GM21515 (cell line): ENCODE data around the gene ALDH1A1.

Source experiments
- ATAC-seq: cut with Tn5 transposase; IDR thresholded peaks from one replicate; pipeline ENCODE4 v1.9.1; 2021; ENCODE audit not compliant: unreplicated experiment

ALDH1A1 gene

DNA sequence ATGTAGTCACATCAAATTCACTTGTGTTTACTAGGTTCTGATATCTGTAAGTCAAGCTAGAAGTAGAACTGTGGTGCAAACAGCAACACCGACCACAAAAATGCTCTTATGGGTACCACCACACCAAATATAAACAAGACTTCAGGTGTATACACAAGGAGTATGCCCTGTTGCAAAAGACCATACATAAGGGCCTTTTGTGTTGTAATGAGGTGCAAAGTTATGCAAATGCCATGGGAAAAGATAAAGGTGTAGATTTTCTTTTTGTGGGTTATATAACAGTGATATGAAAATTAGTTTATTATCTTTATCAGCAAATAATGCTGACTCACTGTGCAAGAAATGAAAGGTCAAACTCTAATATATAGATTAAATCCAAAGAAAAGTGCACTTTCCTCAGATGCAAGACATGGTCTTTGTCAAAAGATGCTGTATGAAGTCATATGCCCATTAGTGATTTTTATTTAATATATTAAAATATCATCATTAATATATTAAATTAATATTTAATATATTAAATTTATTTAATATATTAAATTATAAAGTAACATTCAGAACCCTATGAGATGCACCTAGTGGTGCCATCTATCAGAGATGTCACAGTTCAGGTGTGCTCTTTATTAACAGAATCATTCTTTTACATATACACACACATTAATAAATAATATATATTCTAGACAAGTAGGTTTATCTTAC is 26.7 kb upstream of the ALDH1A1 start:
- no peak for ATAC-seq

DNA sequence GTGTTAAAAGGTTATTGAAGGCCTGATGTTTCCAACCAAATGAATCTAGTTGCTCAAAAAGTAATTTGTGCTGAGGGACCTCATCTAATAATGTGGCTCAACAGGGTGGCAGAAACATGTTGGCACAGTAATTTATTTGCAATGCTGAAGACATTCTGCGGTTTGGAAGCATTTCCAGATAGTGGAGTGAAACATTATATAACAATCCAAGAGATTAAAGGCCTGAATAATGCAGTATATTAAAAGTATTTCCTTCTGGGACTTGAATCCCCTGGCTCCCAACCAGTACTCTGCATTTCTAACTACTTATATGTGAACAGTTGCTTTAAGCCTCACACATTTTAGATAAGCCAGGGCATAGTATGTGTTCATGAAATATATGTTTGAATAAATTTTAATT is 25.9 kb upstream of the ALDH1A1 start:
- ATAC-seq, result no peak

DNA sequence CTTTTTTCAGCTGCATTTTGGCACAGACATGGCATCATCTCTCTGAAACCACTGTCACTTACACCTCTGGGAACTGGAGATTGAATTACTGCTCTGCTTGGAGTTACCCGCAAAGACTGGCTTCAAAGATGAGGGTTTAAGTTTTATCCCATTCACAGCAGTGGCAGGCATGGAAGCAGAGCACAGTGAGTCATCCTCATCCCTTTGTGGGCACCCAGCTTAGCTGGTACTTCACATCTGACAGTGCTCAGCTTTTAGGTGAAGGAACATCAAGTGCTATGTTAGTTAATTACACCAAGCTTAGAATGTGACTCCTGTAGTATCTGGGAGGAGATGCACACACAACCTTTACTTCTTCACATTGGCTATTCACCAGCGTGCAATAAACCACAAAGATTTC is 24.8 kb upstream of the ALDH1A1 start:
- ATAC-seq, result no peak

DNA sequence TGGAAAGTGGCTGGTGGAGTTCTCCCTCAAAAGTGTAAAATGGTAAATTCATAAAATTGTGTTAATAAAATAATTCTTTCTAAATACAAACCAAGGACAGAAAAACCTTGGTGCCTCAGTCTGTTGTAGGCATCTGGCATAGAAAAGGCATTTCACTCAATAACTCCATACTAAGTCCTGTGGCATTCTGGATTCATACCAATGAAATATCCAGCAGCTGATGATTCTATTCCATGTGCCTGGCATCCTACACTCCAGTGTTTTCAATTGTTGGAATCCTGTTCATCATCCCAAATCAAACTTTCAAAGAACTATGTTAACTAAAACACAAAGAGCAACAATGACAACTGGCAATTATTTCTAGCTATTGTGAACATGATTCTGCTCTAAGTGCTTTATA is 21.6 kb upstream of the ALDH1A1 start:
- no peak for ATAC-seq

DNA sequence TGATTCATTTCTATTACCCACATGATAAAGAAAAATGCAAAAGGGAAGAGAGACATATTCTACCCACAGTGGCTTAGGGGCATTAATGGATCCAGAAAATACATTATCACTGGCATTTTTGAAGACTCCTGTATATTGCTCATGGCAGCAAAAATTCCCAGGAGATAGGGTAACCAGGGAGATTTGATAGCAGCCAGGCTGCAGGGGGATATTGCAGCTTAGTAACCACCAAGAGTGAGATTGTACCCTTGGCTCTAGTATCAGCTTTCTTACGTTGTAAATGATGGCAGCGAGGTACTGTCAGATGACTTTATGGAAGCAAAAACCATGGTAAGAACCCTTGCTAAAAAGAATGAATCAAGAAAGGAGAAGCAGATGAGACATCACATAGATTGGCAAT is 19.8 kb upstream of the ALDH1A1 start:
- no peak for ATAC-seq

DNA sequence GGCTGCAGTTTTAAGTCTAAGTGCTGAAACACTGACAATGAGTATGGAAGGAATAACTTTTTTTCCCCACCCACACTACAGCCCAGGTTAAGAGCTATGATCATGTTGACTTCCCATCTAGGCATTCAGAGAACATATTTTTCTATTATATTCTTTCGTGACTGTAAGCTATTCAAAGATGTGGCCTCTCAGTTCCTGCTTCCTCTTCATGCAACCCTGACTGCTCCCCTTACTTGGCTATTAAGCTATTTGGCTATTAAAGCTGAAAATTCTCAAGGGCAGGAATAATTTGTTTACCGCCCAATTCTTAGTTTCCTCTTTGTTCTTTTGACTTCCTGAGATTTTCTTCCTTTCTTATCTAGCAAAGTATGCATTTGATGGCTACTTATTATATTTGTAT is 18.6 kb upstream of the ALDH1A1 start:
- no peak for ATAC-seq

DNA sequence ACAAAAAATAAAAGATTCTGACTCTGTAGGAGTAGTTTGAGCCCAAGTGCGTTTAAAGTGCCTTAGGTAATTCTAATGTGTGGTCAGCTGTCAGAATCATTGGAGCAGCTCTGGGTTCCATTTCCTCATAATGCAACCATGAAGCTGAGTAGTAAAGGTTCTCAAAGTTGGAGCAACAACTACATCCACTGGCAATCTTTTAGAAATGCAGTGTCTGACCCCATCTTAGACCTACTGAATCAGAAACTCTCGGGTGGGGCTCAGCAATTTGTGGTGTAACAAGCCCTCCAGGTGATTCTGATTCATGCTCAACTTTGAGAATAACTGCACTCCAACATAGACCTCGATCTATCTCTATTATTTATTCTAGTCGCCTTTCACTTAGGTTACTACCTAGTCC is 7.6 kb upstream of the ALDH1A1 start:
- ATAC-seq, result no peak

DNA sequence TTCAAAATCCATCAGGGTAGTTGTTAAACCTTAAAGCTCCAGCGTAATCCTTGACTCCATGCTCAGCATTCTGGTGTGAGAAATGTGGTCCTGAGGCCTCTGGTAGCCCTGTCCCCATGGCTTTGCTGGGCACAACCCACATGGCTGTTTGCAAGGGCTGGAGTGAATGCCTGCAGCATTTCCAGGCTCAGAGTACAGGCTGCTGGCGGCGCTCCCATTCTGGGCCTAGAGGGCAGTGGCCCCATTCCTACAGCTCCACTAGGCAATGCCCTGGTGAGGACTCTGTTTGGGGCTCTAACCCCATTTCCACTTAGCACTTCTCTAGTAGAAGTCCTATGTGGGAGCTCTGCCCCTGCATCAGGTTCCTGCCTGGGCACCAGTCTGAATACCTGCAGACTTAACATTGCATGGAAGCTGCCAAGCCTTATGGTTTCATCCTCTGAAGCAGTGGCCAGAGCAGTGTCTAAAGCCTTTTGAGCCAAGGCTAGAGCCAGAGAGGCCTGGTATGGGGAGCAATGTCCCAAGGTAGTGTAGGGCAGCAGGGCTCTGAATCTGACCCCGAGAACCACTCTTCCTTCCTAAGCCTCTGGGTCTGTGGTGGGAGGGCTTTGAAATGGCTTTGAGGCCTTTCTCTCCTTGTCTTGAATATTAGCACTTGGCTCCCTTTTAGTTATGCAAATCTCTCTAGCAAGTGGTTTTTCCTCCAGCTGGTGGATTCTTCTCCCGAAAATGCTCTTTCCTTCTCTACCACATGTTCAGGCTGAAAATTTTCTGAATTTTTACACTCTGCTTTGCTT is 5.8 kb upstream of the ALDH1A1 start:
- ATAC-seq, result no peak

DNA sequence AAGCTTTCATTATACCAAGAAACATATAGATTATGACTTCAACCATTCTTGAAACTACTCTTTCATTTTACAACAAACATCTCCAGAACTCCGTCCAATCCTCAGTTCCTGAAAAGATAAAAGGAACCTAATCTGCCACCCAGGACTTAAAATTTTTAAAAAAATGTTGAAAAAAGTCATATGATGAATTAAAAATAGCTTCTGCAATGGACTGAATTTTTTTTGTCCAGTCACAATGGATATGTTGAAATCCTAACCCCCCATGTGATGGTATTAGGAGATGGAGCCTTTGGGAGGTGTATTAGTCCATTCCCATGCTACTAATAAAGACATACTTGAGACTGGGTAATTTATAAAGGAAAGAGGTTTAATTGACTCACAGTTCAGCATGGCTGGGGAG is 2.7 kb upstream of the ALDH1A1 start:
- no peak for ATAC-seq

DNA sequence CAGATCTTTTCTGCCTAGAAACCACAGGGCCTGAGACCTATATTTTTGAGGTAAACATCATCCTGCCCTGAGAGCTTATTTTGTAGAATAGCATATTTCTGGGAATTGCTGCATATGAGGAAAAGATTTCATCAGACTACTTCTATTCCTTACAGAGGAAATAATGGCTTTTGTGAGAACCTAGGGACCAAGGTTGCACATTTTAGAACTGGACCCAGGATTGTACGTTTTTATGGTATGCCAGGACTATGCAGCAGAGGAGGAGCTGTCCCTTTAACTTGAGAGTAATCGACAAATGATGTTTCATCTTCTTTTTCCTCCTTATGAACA is 2.2 kb upstream of the ALDH1A1 start:
- ATAC-seq, result no peak

DNA sequence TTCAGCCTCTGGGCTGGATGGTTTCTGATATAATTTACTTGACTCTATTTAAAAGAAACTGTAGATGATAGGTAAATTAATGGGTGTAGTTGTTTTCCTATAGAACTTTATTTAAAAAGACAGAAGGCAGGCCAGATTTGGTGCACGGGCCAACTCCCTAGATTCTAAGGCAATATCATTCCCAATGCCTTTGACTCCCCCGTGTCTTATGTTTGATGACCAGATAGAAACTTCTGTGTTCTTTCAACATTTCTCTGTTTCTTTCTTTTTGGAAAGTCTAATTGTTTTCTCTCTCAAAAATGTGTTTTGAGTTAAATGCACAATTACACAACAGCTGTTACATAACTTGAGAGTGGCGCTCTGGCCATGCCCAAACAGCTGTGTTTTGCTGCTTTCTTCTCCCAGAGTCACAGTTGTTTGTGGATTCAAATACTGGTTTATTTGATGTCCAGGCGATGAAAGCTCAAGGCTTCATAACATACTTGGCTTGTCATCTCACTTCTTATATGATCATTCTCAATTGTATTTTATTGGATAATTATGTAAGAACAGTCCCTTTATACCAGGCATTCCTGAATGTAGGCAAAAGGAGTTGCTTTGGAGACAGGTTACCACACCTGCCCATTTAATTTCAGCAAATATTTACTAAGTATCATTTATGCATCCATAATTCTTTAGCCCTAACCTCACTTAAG is 1.7 kb upstream of the ALDH1A1 start:
- no peak for ATAC-seq

DNA sequence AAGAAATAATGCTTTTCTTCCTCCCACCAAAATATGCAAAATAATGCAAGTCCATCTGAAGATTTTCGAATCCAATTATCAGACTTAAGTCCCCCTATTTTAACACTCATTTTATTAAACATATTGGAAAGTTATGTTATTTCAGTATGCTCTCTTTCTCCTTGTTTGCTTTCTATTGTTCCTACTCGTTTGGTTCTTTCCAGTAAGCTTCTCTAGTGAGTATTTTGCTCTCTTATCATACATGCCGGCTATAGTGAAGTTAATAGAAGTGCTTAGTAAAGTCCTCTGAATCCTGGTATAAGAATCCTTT is 517 bp downstream of the ALDH1A1 start:
- no peak for ATAC-seq

DNA sequence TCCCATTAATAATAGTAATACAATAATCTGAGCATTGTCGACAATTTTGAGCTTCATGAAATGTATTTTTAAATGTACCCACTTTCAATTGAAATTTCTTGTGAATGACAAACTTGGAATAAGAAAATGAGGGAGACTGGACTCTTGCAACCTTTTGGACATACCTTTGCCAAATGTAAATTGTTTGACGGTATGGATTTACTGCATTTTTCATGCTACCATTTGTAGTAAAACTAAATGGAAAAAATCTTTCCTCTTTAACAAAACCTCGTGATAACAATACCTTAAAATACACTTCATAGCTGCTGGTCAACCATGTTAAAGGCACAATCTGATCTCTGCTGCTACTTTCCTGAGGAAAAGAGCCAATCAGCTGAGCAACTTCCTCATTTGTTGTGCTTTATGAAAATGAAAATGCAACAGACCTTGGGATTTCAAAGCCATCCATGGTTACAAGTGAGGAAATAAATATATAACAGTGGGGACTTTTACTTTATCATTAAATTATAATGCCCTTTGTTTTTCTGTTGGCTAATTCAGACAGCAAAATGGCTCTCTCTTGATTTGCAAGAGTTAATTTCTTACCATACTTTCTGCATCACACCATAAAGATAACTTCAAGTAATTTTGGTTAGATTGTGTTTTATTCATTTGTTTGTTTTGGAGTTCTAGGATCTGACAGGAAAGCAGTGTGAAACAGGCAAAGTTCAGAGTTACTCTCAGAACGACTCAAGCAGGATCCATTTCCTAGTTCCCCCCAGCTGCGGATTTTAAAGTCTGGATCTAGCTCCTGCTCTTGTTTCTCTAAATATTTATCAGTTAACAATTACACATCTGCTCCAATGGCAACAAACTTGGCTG is 1.1 kb downstream of the ALDH1A1 start:
- ATAC-seq, result no peak

DNA sequence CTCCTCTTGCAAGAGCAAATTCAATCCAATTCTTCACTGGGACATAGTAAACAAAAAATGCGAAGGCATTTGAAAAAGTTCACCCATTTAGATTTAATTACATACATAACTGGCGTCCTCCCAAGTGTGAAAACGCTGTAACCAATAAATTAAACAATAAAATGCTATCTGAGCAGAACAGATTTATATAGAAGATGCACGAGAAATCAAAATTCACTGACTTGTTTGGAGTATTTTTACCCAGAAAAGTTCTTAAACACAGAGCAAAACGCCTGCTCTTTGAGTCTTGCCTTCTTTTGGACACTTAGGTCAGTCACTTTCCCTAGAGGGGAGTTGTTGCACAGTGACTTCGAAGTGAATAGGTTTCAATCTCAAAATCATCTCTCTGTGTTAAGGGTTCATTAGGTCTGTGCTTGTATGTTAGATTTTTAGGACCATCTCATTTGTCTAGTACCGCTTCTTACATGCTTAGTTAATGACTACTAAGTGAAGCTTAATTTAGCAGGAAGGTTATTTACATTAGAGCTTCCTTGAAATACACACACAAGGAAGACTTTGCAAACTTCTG is 1.9 kb downstream of the ALDH1A1 start:
- no peak for ATAC-seq

DNA sequence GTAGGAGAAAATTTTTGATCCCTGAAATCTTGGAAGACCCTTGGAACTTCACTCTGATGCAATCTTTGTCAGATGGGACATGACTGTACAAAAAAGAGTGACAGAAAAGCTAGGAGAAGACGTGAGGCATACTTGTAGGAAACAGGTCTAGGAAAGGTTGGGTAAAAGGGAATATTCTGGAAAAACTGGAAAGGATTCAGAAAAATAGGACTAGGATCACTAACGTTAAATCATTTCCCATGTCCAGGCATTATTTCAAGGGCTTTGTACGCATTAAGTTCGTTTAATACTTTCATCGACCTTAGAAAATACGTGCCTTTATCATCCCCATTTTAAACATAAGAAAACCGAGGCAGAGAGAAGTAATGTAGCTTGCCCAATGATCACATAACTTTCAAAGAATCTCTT is 2.9 kb downstream of the ALDH1A1 start:
- ATAC-seq, result no peak

DNA sequence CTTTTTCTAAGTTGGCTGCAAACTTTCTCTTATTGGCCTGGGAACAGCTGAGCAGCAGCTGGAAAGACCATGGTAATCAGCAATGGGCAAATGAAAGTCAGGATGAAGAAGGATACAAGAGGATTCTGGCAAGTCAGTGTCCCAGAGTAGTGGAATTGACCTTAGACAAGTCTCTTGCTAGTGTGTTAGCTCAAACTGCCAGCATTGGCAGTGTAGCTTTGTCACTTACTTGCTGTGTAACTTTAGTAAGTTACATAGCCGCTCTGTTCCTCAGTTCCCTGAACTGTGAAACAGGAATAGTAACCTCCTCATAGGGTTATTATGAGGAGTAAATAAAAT is 3.6 kb downstream of the ALDH1A1 start:
- no peak for ATAC-seq

DNA sequence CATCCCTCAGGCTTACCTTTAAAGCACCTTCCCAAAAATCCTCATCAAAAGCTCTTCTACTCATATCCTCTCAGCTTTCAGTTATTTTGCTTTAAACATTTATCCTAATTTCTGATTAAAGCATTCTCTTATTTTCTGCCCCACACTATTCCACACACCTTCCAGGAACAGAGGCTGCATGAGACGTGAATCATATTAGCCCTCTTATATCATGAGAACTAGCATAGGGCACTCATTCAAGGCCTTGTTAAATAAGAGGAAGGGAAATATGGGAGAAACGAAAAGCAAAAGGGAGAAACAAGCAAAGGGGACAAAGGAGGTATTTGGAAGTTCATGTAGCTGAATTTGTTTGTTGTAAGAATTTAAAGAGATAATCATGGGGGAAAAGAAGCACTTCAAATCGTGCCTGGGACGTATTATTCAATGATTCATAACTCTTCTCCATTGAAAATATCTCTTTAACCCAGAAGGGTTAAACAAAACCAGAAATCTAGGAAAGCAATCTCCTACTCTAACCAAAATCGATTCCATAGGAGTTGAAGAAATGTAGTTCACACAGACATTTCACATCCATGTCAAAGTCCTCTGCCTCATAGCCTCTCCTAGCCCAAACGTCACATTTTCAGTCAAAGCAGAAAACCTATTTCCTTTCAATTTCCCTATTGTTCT is 4.1 kb downstream of the ALDH1A1 start:
- ATAC-seq, result no peak

DNA sequence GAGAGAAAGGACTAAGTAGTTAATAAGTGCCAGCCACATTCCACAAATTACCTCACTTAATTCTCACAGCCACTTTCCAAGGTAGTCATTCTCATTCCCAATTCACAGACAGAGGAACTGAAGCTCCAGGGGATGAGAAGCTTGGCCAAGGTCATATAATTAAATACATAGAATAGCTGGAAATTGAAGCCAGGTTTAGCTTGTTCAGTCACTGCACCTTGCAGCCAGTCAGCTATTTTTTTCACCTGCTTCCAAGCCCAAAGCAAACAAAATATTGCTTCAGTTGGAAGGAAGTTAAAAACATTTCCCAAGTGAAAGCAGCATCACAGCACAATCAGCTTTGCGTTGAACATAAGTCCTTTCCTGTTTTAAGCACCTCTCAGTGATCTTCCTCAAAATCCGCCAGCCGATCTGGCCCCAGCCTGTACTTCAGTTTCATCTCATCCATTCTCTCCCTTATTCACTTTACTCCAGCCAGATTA is 4.8 kb downstream of the ALDH1A1 start:
- ATAC-seq, result no peak

DNA sequence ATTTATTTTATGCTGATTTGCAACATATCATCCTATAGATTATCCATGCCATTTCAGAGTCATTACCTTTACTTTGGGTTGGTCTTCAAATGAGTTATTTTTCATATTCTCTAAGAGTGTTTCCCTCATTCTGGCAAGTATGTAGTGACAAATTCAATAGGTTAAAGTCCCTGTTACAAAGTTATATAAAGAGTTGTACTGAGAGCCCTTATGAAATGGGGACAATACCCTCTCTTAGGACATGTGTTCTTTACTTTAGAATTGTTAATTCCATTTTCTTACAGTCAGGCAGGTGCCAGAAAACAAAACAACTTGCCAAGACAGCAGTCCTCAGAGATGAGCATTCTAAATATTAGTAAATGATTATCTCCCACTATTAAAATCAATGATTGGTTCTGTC is 6.0 kb downstream of the ALDH1A1 start:
- no peak for ATAC-seq

DNA sequence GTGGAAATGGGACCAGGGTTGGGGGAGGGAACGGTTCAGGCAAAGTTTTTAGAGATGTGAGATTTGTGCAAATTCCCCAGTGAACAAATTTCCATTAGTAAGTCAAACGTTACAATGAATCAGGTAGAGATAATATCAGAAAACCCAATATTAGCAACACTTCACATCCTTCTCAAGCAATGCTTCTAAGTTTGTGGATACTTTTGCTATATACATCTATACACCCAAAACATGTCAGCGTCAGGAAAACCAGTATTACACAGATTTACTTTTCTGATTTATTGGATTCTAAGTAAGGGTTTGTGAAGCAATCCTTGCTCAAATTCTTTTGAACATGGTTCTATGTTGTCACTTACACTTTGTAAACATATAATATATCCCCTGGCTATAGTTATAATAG is 6.5 kb downstream of the ALDH1A1 start:
- no peak for ATAC-seq

DNA sequence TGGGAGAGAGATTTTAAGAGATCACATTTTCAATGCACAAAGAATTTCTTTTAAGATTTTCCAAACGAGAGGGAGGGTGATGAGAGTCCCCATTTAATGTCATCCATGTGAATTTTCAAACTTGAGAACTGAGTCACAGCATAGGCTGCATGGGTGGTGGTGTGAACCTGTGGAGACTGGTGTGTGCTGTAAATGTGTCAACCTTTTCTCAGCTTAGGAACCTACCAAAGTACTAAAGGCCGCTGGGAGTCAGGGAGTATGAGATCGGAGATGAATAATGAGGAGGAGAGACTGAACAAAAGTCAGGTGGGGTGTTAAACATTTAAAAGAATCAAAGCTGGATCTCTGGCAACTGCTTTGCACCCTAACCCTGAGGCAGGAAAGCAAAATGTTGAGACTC is 7.5 kb downstream of the ALDH1A1 start:
- no peak for ATAC-seq
